ENCODE measurements around the gene WDR70.
A peak's percentile ranks its signal among the peaks of the same experiment; 100 is the strongest.
"Not testable (repeated sequence)": the region's sequence is repeated elsewhere in the genome, so short reads cannot be mapped to it uniquely, and the experiment has no call there.

WDR70 gene

GRCh38 chr5:37685211-37685610, 306.1 kb downstream of the WDR70 start:
- no peak for DNase-seq (ENCODE audit: low read depth)

- DNase-seq (ENCODE audit: low read depth): no peak
These were observed 306.7 kb downstream of the WDR70 start for GRCh38 chr5:37685816-37686215.

GRCh38 chr5:37688925-37689324, 309.8 kb downstream of the WDR70 start:
- not testable (repeated sequence) for DNase-seq (ENCODE audit: low read depth)

GRCh38 chr5:37694333-37694732, 315.2 kb downstream of the WDR70 start:
- not testable (repeated sequence) for DNase-seq (ENCODE audit: low read depth)

- no peak for DNase-seq (ENCODE audit: low read depth)
These were observed 315.7 kb downstream of the WDR70 start for GRCh38 chr5:37694867-37695266.

GRCh38 chr5:37695647-37696046, 316.5 kb downstream of the WDR70 start:
- DNase-seq (ENCODE audit: low read depth): no peak

- peak; percentile 49 for DNase-seq (ENCODE audit: low read depth)
These were observed 317.3 kb downstream of the WDR70 start for GRCh38 chr5:37696190-37697021.

GRCh38 chr5:37701868-37702267, 322.8 kb downstream of the WDR70 start:
- no peak for DNase-seq (ENCODE audit: low read depth)

GRCh38 chr5:37703841-37704241, 324.7 kb downstream of the WDR70 start:
- no peak for DNase-seq (ENCODE audit: low read depth)

- DNase-seq (ENCODE audit: low read depth): no peak
These were observed 325.3 kb downstream of the WDR70 start for GRCh38 chr5:37704406-37704805.

GRCh38 chr5:37709020-37709419, 329.9 kb downstream of the WDR70 start:
- DNase-seq (ENCODE audit: low read depth): no peak

- no peak for DNase-seq (ENCODE audit: low read depth)
These were observed 331.8 kb downstream of the WDR70 start for GRCh38 chr5:37710965-37711364.

GRCh38 chr5:37712750-37713149, 333.6 kb downstream of the WDR70 start:
- no peak for DNase-seq (ENCODE audit: low read depth)

- DNase-seq (ENCODE audit: low read depth): no peak
These were observed 335.6 kb downstream of the WDR70 start for GRCh38 chr5:37714756-37715155.

GRCh38 chr5:37715361-37715760, 336.2 kb downstream of the WDR70 start:
- DNase-seq (ENCODE audit: low read depth): no peak

- DNase-seq (ENCODE audit: low read depth): no peak
These were observed 336.9 kb downstream of the WDR70 start for GRCh38 chr5:37715992-37716391.

- no peak for DNase-seq (ENCODE audit: low read depth)
These were observed 337.3 kb downstream of the WDR70 start for GRCh38 chr5:37716405-37716804.

- DNase-seq (ENCODE audit: low read depth): no peak
These were observed 338.1 kb downstream of the WDR70 start for GRCh38 chr5:37717276-37717612.

GRCh38 chr5:37717613-37718431, 338.7 kb downstream of the WDR70 start:
- no peak for DNase-seq (ENCODE audit: low read depth)

- DNase-seq (ENCODE audit: low read depth): no peak
These were observed 341.4 kb downstream of the WDR70 start for GRCh38 chr5:37720550-37720952.

- DNase-seq (ENCODE audit: low read depth): no peak
These were observed 342.3 kb downstream of the WDR70 start for GRCh38 chr5:37721447-37721871.

GRCh38 chr5:37722236-37723161, 343.4 kb downstream of the WDR70 start:
- peak; percentile 97 for DNase-seq (ENCODE audit: low read depth)
